Muscle of leg (tissue), 11 donors: ENCODE results near the gene PARVA. TPM values are rescaled to one million over a fixed set of nuclear protein-coding genes. Genes with fewer than 3 reads are reported as not detected.
"Not testable (repeated sequence)": the region's sequence is repeated elsewhere in the genome, so short reads cannot be mapped to it uniquely, and the experiment has no call there.

Source experiments
- DNase-seq: peaks from one replicate; pipeline ENCODE4 v3.0.0; 2013
- H3K27ac ChIP-seq: one replicate; pipeline ENCODE4 v1.5.1; 2013; ENCODE audit warnings: mild to moderate bottlenecking, low read length, control low read depth
- H3K27me3 ChIP-seq: one replicate; pipeline ENCODE4 v1.6.1; 2013; ENCODE audit warnings: low read length; ENCODE audit not compliant: control insufficient read depth, insufficient read depth
- H3K36me3 ChIP-seq: one replicate; pipeline ENCODE4 v1.6.1; 2013; ENCODE audit warnings: low read length; ENCODE audit not compliant: control insufficient read depth, insufficient read depth
- H3K4me1 ChIP-seq: one replicate; pipeline ENCODE4 v1.6.1; 2013; ENCODE audit warnings: low read length; ENCODE audit not compliant: control insufficient read depth, insufficient read depth
- H3K4me3 ChIP-seq: one replicate; pipeline ENCODE4 v1.5.1; 2013; ENCODE audit warnings: low read length, control low read depth
- H3K9me3 ChIP-seq: replicated peaks from 2 replicates; pipeline ENCODE4 v1.6.1; 2013; ENCODE audit warnings: low read depth, low read length; ENCODE audit not compliant: control insufficient read depth
- WGBS: methylation state at CpG from one replicate; pipeline ENCODE4 v1.1.5; 2013; ENCODE audit warnings: missing lambda C conversion rate; ENCODE audit not compliant: insufficient coverage; 5-methylcytosine and 5-hydroxymethylcytosine counted together
- polyA plus RNA-seq, 8 donors: library from polyadenylated mRNA; unstranded; fragments of 120-200 nt; gene quantifications; one replicate each; pipeline versions ENCODE4 v1.2.1 to v1.2.3, GENCODE V29; 2013; ENCODE audit warnings: inconsistent platforms in 1 of 8, low replicate concordance in 1 of 8; ENCODE audit not compliant: insufficient read length in 8 of 8, insufficient read depth in 1 of 8
- total RNA-seq: library from RNA; stranded (reverse); fragments of 120-200 nt; gene quantifications from one replicate; pipeline ENCODE4 v1.2.4, GENCODE V29; 2013

PARVA gene
- total and polyA plus RNA-seq, 9 donors = 29.9 to 72.5 (median 57.9) TPM

GRCh38 chr11:12354750-12355545, 22.4 kb upstream of the PARVA start:
- no peak for DNase-seq
- H3K9me3 ChIP-seq = no peaks in the 10 kb centered on the region
- H3K4me1 ChIP-seq = no peaks in the 10 kb centered on the region
- no peak overlapping the region for H3K4me3 ChIP-seq
- 47% methylated on average over 5 of the region's 9 CpGs for WGBS
- H3K36me3 ChIP-seq = no peaks in the 10 kb centered on the region
- H3K27me3 ChIP-seq = peaks cover 2% of the 10 kb centered on the region
- H3K27ac ChIP-seq = no peak overlapping the region

GRCh38 chr11:12356944-12357655, 20.3 kb upstream of the PARVA start:
- DNase-seq = no peak
- Histone ChIP-seq H3K9me3 (no peaks in the 10 kb centered on the region), H3K36me3 (no peaks in the 10 kb centered on the region), H3K4me3 (no peak overlapping the region), H3K27me3 (peaks cover 2% of the 10 kb centered on the region), H3K4me1 (peaks cover 2% of the 10 kb centered on the region), H3K27ac (no peak overlapping the region)
- WGBS = 74% methylated on average over 2 of the region's 4 CpGs

GRCh38 chr11:12357697-12358096, 19.7 kb upstream of the PARVA start:
- not testable (repeated sequence) for H3K36me3 ChIP-seq, H3K4me1 ChIP-seq, H3K27me3 ChIP-seq, H3K27ac ChIP-seq, DNase-seq, H3K9me3 ChIP-seq, H3K4me3 ChIP-seq
- WGBS = 100% methylated on average over 1 of the region's 3 CpGs

- H3K4me1 ChIP-seq = peaks cover 2% of the 10 kb centered on the region
- no peak for DNase-seq
- no peaks in the 10 kb centered on the region for H3K9me3 ChIP-seq
- H3K27me3 ChIP-seq = peaks cover 2% of the 10 kb centered on the region
- no peak overlapping the region for H3K4me3 ChIP-seq
- H3K27ac ChIP-seq = no peak overlapping the region
- 45% methylated on average over 9 of the region's 12 CpGs for WGBS
- H3K36me3 ChIP-seq = no peaks in the 10 kb centered on the region
Observed at GRCh38 chr11:12358302-12359188, 18.8 kb upstream of the PARVA start.

GRCh38 chr11:12359761-12360160, 17.6 kb upstream of the PARVA start:
- no CpG with 5 or more reads among the region's 5 CpGs for WGBS
- no peak overlapping the region for H3K4me3 ChIP-seq
- H3K27ac ChIP-seq = no peak overlapping the region
- H3K27me3 ChIP-seq = peaks cover 2% of the 10 kb centered on the region
- DNase-seq = peak; percentile 33
- H3K4me1 ChIP-seq = peaks cover 2% of the 10 kb centered on the region
- H3K36me3 ChIP-seq = no peaks in the 10 kb centered on the region
- no peaks in the 10 kb centered on the region for H3K9me3 ChIP-seq

- no peaks in the 10 kb centered on the region for H3K36me3 ChIP-seq
Observed at GRCh38 chr11:12361682-12362081, 15.7 kb upstream of the PARVA start.

GRCh38 chr11:12362857-12363256, 14.5 kb upstream of the PARVA start:
- H3K27ac ChIP-seq = no peak overlapping the region
- DNase-seq = no peak
- WGBS = 18% methylated on average over 2 of the region's 2 CpGs
- no peaks in the 10 kb centered on the region for H3K9me3 ChIP-seq
- H3K4me1 ChIP-seq = peaks cover 2% of the 10 kb centered on the region
- H3K4me3 ChIP-seq = no peak overlapping the region
- no peaks in the 10 kb centered on the region for H3K27me3 ChIP-seq
- H3K36me3 ChIP-seq = no peaks in the 10 kb centered on the region

More at GRCh38 chr11:12361682-12362081, 15.7 kb upstream of the PARVA start:
- DNase-seq = no peak
- no peak overlapping the region for H3K4me3 ChIP-seq
- H3K27ac ChIP-seq = no peak overlapping the region
- H3K9me3 ChIP-seq = no peaks in the 10 kb centered on the region
- peaks cover 2% of the 10 kb centered on the region for H3K4me1 ChIP-seq
- H3K27me3 ChIP-seq = peaks cover under 1% of the 10 kb centered on the region
- WGBS = no CpG with 5 or more reads among the region's 3 CpGs

- no peaks in the 10 kb centered on the region for H3K27me3 ChIP-seq
- peaks cover 2% of the 10 kb centered on the region for H3K4me1 ChIP-seq
- H3K9me3 ChIP-seq = no peaks in the 10 kb centered on the region
- no peaks in the 10 kb centered on the region for H3K36me3 ChIP-seq
- no peak overlapping the region for H3K4me3 ChIP-seq
- no peak for DNase-seq
- WGBS = no CpG with 5 or more reads among the region's 1 CpG
- no peak overlapping the region for H3K27ac ChIP-seq
Observed at GRCh38 chr11:12363373-12363772, 14.0 kb upstream of the PARVA start.

GRCh38 chr11:12365965-12366575, 11.3 kb upstream of the PARVA start:
- not testable (repeated sequence) for H3K27me3 ChIP-seq, H3K36me3 ChIP-seq, H3K4me1 ChIP-seq, H3K27ac ChIP-seq, H3K4me3 ChIP-seq, H3K9me3 ChIP-seq, DNase-seq
- WGBS = 63% methylated on average over 14 of the region's 14 CpGs
